ELR (cell line): Measurements from ENCODE around the gene KDM2A.

Source experiments
- DNase-seq: peaks from one replicate; pipeline ENCODE4 v3.0.0-alpha.2; 2015; ENCODE audit warnings: low read depth

KDM2A gene

DNA sequence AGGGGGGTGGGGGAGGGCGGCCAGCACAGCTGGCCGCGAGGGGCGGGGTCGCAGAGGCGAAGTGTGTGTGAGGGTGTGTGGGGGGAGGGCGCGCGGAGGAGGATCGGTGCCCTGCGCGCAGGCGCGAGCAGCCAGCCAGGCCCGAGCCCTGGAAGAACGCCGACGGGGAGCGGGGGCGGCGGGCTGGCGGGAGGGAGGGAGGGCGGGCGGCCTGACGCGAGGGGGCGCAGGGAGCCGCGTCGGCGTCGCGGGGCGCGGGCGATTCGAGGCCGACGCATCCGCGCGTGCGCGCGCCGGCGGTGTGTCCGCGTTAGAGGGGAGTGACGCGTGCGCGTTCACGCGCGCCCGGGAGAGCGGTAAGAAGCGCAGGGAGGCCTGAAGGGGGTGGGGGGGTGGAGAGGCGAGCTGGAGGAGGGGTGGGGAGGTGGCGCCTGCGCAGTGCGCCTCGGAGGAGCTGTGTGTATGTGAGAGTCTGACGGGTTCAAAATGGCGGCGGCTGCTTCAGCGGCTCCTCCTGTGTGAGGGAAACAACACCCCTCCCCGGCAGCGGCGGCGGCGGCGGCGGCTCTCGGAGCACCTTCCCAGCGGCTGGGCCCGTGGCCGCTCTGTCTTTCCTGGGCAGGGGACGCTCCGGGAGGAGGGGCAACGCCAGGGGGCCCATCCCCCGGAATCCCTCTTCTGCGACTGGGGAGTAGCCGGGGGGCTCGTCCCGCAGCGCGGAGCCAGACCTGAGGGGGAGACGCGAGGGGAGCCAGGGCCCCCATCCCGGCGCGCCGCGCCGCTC lies at the start of gene KDM2A:
KDM2A (plus strand) TSS at position 463 of the 784 bp plus-strand sequence. CDS start 2,054 bp downstream, outside the sequence.
- DNase-seq: peak; percentile 97

DNA sequence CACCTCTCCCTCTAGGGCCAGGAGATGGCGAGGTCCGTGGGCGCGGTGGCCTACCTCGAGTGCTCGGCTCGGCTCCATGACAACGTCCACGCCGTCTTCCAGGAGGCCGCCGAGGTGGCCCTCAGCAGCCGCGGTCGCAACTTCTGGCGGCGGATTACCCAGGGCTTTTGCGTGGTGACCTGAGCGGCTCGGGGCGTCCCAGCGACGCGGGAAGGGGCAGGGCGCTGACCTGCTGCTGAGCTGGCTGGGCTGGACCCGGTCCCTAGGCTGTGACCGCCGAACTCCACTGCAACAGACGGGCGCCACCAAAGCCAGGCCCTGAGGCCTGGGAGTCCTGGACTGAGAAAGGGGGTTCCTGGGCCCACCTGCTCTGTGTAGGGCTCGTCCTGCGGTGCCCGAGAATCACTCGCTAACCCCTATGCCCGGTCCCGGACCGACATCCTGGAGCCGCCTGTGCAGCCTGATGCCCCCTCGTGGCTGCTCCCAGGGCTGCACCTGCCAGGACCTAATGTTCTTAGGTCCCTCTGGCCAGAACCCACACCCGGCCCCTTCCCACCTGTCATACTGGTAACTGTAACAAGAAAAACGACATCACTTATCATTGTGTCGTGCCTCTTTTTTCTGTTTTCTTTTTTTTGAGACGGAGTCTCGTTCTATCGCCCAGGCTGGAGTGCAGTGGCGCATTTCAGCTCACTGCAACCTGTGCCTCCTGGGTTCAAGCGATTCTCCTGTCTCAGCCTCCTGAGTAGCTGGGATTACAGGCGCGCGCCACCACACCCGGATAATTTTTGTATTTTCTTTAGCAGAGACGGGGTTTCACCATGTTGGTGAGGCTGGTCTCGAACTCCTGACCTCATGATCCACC lies 47.4 kb upstream of the KDM2A start:
- DNase-seq: peak; percentile 54

DNA sequence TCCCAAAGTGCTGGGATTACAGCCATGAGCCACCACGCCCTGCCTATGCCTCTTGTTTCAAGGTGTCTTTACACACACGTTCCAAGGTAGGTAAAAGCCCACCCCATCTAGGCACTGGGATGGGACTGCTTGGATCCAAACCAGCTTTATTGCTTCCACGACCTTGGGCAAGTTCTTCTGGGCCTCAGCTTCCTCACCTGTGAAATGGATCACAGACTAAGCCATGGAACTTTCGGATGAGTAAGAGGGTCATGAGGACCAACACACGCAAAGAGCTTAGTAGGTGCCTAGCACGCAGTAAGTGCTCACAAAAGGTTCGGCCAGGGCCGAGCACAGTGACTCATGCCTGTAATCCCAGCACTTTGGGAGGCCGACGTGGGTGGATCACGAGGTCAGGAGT lies 46.8 kb upstream of the KDM2A start:
- no peak for DNase-seq

DNA sequence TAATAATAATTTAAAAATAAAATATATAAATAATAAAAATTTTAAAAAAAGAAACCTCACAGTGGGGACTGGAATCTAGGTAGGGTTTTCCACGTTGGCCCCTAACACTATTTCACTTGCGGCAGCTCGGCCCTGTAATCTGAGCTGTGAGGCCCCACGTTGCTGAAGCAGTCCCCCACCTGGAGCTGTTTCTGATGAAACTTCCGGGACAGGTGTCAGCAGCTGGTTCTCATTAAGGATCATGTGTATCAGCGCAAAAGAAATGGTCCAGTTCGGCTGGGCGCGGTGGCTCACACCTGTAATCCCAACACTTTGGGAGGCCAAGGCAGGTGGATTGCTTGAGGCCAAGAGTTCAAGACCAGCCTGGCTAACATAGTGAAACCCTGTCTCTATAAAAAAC lies 45.2 kb upstream of the KDM2A start:
- DNase-seq: no peak

DNA sequence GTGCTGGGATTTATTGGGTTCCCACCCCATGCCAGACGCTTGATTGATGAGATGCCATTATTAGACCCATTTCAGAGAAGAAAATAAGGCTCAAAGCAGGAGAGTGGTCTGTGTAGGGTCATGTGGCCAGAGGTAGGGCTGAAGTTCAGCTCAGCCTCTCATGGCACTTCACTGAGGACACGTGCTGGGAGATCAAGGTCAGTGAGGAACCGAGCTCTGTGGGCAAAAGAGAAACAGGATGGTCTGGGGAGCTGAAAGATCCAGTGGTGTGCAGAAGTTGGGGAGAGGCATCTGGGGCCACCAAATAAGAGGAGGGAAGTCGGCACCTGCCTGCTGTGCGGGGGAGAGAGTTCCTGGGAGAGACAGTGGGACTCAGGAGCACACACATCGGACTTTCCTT lies 42.9 kb upstream of the KDM2A start:
- DNase-seq: no peak

DNA sequence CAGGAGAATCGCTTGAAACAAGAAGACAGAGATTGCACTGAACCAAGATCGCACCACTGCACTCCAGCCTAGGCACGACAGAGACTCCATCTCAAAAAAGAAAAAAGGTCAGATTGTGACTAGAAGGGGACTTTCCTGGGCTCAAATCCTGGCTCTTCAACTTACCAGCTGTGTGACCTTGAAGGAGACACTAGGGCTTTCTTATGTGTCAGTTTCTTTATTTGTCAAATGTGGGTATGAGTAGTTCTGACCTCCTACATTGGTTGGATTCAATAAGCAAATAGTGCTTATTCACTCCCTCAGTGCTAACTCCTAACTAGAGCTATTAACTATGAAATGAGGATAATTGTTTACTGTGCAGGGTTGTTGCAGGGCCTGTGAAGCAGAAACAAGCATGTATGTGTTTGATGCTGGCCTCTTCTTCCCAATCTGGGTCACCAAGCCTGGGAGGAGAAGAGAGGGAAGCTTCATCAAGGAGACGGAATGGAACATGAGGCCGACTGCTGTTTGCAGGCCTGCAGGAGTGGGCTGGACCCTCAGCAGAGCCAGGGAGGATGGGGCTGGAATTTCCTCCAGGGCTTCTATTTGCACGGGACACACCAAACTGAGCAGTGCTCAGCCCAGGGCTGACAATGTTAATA lies 39.9 kb upstream of the KDM2A start:
- no peak for DNase-seq

DNA sequence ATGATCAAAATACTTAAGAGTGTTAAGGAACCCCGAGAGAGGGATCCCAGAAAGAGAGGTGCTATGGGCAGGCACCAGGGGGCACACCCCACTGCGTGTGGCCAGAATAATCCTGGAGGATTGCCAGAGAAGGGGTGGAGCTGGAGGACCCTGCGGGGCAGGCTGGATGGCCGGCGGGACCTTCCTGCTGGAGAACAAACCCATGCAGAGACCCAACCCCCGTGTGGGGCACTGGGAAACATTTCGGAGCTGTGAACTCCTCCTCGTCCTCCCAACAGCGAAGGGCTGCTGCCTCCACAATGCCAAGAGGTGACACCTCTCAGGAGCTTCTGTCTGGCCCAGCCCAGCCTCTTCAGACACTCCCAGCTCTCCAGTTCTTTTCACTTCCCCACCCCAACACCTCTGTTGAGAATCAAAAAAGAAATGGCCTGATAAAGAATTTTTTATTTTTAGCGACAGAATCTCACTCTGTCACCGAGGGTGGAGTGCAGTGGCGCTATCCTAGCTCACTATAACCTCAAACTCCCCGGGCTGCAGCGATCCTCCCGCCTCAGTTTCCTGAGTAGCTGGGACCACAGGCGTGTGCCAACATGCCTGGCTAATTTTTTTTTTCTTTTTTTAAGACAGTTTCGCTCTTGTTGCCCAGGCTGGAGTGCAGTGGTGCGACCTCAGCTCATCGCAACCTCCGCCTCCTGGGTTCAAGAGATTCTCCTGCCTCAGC lies 36.8 kb upstream of the KDM2A start:
- peak; percentile 23 for DNase-seq

DNA sequence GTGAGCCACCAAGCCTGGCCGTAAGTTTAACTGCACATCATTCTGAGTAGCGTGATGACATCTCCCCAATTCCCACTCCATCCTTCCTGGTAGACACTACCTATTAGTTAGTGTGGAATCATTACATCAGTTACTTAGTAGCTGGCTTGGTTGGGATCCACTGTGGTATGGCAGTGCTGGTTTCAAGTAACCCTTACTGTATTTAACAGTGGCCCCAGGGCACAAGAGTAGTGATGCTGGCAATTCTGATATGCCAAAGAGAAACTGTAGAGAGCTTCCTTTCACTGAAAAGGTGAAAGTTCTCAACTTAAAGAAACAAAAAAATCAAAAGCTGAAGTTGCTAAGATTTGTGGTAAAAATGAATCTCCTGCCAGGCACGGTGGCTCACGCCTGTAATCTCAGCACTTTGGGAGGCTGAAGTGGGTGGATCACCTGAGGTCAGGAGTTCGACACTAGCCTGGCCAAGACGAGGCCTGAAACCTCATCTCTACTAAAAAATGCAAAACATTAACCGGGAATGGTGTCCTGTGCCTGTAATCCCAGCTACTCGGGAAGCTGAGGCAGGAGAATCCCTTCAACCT lies 35.2 kb upstream of the KDM2A start:
- DNase-seq: no peak

DNA sequence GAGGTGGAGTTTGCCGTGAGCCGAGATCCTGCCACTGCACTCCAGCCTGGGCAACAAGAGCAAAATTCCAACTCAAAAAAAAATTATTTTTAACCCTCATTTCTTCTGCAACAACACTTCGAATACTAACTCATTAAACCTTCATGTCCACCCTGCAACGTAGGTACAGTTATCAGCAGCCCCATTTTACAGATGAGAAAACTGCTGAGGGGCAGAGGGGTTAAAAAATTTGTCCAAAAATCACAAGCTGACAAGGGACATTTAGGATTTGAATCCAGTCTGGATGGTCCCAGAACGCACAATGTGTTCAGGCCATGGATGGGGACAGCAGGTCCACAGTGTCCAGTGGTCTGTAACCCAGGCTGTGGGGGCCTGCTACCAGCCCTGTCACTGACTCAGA lies 33.4 kb upstream of the KDM2A start:
- DNase-seq: no peak

DNA sequence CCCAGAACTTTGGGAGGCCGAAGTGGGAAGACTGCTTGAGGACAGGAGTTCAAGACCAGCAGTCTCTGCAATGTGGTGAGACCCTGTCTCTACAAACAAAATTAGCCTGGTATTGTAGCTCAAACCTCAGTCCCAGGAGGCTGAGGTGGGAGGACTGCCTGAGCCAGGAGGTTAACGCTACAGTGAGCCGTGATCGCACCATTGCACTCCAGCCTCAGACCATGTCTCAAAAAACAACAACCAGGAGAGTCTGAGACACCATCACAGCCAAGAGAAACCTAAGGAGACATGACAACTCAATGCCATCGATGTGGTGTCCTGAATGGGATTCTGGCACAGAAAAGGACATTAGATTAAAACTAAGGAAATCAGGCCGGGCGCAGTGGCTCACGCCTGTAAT lies 28.3 kb upstream of the KDM2A start:
- DNase-seq: no peak

DNA sequence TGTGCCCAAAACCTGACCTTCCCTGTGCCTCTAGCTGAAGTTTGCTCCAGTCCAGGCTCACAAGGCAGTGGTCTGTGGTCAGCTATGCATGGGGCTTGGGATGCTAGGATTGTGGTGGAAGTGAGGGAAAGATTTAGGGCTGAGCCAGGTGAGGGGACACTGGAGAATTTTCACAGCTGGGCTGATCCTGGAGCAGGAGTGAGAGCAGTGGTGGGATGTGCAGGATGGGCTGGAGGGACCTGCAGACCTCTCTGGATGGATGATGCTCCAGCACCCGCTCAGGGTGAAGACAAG lies 23.9 kb upstream of the KDM2A start:
- no peak for DNase-seq

DNA sequence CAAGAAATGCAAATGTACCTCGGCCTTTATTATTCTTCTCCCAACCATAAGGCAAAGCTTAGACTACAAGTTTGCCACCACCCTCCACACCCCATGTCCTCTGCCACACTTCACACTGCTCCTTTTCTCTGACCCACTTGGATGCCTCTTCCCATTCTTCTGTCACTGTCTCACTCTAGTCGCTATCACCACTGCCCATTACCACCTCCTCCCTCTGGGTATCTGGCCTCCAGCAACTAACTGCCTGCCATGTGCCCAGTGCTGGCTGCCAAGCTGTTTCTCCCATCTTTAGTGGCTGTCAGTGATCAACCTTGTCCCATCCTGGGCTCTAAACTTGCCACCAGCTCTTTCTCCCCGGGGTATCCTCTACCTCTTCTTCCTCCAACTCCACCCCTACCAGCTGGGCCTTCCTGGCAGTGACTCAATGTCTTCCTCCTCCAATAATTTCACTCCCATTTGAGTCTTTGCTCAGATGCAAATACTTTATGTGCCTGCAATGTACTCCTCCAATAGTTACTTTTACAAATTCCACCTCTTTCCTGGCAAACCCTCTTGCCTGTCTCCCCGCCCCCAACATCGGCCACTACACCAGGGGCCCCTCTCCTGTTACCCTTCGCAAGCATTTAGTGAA lies 20.1 kb upstream of the KDM2A start:
- DNase-seq: no peak

DNA sequence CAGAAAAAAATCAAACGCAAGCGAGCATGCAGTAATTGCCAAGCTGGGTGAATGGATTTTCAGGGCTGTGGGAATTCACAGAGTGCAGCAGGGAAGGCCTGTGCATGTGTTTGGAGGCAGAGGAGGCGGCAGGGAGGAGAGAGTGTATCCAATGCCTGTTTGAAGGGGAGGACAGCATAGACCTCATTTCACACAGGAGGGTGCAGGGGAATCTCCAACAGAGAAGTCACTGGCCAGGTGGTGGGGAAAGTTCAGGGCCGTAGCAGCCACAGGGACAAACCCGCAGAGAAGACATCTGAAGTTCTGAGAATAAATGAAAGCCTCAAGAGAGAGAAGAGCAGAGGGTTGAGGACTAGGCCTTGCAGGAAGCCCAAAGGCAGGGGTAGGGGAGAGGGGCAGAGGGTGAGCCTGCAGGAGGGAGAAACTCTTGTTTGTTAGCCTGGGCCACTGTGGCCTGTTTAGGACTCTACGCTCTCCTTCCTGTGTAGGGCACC lies 19.2 kb upstream of the KDM2A start:
- DNase-seq: no peak

DNA sequence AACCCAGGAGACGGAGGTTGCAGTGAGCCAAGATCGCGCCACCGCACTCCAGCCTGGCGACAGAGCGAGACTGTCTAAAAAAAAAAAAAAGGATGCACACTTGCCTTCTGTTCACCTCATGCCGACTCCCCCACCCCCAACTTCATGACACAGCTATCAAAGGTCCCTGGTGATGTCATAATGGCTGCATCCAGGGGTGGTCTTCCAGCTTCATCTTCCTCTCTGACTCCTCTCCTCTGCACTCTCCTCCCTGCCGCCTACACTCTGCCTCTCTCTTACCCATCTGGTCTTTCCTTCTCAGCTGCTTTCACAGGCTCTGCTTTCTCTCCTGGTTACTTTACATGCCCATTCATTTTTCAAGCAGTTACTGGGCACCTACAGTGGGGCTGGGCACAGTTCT lies 16.4 kb upstream of the KDM2A start:
- no peak for DNase-seq

DNA sequence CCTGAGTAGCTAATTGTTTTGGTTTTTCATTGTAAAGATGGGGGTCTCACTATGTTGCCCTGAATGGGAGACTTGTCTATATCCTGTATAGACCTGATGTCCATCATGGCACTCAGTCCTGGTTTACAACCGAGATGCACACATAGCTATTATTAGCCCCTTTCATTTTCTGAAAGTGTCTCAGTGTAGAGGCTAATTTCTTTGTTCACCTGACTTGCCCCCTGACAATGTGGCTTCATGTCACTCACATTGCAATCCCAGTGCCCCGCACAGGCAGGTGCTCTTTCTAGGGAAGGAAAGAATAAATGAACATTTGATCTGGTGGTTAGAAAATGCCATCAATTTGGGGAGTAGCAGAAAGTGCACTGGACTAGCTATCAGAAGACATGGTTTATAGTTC lies 13.1 kb upstream of the KDM2A start:
- DNase-seq: no peak

DNA sequence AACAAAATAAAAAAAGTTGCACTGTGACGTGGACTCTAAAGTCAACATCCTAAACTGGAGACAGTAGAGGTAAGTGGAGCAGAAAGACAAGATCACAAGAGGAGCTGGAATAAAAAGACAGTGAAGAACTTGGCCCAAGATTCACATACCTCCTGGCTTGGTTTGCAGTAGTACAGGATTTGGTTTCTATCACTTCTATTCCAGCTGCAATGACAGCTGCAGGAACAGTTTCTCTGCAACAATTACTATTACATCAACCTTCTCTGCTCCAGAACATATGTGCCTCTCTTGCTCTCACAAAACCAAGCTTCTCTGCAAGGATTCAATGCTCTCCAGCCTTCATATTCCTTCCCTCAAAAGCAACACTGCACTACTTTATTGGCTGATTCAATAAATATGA lies 7.8 kb upstream of the KDM2A start:
- DNase-seq: no peak

DNA sequence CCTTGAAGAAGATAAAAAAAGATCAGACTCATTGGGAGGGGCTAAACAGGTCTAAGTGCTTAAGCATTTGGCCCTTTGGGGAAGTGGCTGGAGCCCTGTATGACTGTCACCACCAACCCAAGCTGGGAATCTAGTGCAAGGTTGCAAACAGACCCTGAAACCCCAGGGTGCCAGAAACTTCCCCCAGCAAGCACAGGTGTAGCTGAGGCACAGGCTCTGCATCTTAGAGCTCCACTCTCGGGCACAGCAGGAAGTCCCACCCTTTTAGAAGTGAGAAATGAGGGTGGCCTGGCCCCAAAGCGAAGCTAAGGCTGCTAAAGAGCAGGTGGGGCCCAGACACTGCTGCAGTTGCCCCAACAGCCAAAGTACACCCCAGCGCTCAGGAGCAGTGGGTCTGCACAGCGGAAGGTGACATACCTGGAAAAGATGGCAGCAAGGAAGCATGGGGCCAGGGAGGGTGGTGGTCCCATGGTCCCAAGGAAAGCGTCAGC lies 5.8 kb upstream of the KDM2A start:
- no peak for DNase-seq

DNA sequence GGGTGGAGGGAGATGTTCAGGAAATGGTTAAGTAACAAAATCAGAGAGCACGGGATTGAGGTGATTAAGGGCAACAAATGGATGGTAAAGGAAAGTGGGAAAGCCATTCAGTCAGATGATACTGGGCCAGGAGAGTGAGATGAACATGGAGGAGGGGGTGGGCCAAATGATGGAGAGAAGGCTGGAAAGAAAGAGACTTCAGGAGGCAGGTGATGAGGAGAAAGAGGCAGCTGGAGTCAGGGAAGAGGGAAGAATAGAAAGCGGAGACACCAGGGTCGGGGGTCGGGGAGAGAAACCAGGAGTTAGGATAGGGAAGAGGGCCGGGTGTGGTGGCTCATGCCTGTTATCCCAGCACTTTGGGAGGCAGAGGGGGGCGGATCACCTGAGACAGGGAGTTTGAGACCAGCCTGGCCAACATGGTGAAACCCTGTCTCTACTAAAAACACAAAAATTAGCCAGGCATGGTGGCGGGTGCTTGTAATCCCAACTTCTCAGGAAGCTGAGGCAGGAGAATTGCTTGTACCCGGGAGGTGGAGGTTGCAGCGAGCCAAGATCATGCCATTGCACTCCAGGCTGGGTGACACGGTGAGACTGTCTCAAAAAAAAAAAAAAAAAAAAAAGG lies 4.7 kb upstream of the KDM2A start:
- no peak for DNase-seq

DNA sequence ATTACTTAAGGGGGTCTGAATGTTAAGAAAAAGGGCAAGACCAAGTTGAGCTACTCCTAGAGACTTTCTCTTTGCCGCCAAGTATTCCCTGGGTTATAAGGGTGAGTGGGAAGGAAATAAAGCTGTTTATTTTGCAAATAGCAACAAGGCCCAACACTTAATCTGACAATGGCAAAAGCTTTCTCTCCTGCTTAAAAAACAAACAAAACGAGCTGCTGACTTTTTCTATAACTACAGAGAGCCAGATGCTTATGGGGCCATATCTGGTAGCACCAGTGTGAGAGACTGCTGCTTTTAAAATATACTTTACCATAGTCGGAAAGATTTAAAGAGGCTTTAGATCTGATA lies 2.3 kb upstream of the KDM2A start:
- DNase-seq: no peak

DNA sequence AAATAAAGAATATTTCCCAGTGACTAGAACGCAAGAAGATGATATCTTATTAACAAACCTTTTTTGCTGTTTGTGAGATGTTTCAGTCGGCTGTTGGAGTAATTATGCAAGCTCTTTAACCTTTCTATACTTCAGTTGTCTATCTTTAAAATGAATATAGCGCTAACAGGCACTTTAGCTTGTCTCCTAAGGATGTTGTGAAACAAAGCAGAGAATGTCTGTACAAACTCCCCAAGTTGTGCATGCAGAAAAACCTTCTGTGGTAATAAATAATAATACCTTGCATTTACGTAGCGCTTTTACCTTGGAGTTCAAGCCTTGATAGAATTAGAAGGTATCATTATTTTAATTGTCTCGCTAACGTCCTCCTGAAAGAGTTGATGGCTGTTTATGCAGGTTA lies 1.9 kb upstream of the KDM2A start:
- no peak for DNase-seq

DNA sequence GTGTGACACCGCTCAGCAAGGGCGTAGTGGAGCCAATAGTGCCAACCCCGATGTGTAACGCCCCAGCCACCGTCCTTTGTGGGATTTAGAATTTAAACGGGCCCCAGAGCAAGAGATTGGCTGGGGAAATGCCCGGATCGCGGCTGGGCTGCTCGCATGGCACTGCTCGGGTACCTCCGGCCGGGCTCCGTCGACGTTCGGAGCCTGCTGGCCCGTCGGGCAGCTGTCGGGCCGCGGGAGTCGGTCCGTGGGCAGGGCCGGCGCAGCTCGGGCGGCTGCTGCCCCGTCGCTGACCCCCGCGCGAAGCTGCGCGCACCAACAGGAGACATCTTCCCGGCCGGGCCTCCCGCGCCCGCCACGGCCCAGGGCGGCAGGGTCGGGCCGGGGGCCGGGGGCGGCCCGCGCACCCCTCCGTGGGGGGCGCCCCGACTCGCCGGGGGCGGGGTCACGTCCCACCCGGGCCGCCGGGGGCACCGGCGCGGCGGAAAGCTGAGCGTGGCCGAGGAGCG lies 1.3 kb upstream of the KDM2A start:
- DNase-seq: peak; percentile 8
